Astrocyte of the spinal cord (primary cell): ENCODE measurements around the gene PTPDC1.
"Not testable (repeated sequence)": the region's sequence is repeated elsewhere in the genome, so short reads cannot be mapped to it uniquely, and the experiment has no call there.

ENCODE experiments used
- DNase-seq: peaks from one replicate; pipeline ENCODE4 v3.0.0; 2011; ENCODE audit warnings: low read depth, low spot score
- H3K4me3 ChIP-seq: 2 replicates; pipeline ENCODE4 v1.5.1; 2011; ENCODE audit warnings: low read depth, mild to moderate bottlenecking, low read length, moderate library complexity
- in situ Hi-C: cut with HindIII; loops from 2 replicates; pipeline ENCODE4 v1.10.0; 2017; ENCODE audit warnings: low sequenced_read_pairs
- TF ChIP-seq, protein P1 (sequence below): IDR thresholded peaks from 2 replicates; pipeline ENCODE4 v1.5.1; 2012; ENCODE audit warnings: low read depth, mild to moderate bottlenecking, low read length, inconsistent platforms

The PTPDC1 gene

DNA sequence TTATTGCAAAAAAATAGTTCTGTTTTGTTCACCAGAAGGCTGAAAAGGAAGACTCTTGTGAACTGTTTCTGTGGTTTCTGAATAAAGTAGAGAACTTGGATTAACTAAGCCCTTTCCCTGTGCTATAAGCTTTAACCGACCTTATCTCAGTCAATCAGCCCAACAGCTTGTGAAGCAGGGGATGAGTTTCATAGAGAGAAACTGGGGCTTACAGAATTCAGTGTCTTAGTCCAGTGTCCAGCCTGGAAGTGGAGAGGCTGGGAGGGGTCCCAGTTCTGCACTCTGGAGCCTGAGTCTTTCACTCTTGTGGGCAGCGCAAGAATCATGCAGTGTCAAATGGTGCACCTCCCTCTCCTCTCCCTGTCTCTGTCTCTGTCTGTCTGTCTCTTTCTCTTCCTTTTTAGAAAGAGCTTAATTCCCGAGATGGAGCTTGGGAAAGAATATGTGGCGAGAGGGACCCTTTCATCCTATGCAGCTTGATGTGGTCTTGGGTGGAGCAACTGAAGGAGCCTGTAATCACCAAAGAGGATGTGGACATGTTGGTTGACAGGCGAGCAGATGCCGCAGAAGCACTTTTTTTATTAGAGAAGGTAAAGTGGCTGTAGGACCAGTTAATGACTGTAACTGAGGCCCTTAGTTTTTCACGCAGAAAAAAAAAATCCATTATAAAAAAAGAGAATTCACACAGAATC, 17.0 kb downstream of the PTPDC1 start:
- TF ChIP-seq, protein P1, sequence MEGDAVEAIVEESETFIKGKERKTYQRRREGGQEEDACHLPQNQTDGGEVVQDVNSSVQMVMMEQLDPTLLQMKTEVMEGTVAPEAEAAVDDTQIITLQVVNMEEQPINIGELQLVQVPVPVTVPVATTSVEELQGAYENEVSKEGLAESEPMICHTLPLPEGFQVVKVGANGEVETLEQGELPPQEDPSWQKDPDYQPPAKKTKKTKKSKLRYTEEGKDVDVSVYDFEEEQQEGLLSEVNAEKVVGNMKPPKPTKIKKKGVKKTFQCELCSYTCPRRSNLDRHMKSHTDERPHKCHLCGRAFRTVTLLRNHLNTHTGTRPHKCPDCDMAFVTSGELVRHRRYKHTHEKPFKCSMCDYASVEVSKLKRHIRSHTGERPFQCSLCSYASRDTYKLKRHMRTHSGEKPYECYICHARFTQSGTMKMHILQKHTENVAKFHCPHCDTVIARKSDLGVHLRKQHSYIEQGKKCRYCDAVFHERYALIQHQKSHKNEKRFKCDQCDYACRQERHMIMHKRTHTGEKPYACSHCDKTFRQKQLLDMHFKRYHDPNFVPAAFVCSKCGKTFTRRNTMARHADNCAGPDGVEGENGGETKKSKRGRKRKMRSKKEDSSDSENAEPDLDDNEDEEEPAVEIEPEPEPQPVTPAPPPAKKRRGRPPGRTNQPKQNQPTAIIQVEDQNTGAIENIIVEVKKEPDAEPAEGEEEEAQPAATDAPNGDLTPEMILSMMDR = no peak
- no peak for DNase-seq
- no peak overlapping the region for H3K4me3 ChIP-seq
- in situ Hi-C loops = no loop called here

DNA sequence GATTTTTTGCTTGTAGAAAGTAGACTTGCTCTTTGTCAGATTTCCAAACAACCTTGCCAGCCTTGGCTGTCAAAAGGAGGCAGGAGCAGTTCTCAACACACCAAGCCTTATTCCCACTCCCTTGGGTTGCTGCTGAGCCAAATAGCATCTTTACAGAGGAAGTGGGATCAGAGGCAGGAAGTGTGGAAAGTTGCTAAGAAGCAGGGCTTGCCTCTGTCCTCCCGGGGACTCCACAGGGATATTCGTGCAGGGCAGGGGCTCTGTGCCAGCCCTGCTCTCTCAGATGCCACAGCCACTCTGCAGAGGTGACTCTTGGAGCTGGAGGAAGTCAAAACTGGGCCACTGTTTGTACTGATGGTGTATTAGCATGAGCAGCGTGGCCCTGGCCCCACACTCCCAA, 24.3 kb downstream of the PTPDC1 start:
- H3K4me3 ChIP-seq = no peak overlapping the region
- in situ Hi-C loops = no loop called here
- TF ChIP-seq, protein P1 = no peak
- peak; percentile 11 for DNase-seq

DNA sequence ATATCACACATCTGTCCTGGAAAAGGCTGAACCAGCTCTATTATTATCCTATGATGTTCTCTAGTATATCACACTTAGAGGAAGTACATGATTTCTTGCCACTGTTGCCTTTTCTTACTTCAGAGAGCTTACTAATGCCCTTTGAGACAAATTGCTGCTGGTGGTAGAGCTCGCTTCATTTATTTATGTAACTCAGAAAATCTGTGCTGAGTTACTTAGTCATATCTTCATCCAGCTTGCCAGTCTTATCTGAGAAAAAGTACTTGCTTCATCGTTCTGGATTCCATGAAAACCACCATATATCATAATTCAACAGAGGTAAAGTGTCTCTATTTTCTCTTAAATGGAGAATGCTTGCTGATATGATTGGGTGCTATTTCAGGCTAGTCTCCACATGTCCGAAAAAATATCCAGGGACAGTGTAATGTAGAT, 26.6 kb downstream of the PTPDC1 start:
- H3K4me3 ChIP-seq = no peak overlapping the region
- DNase-seq = peak; percentile 77
- TF ChIP-seq, protein P1 = no peak
- in situ Hi-C loops = no loop called here

DNA sequence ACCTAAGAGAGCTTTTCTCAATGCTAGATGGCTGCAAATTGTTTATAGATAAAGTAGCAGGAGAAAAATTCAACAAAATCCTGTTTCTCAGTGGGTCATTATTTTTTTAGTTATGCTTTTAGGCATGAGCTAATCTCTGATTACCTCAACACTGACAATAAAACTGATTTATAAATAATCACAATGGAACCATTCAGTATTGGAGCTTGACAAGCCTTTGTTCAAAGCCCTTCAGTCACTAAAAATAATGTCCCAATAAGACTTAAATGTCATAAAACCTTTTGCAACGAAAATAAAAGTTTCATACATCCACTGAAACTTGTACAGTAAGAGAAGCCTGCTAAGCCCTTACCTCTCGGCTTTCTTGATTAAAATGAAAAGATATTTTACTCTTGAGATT, 27.2 kb downstream of the PTPDC1 start:
- TF ChIP-seq, protein P1 = no peak
- in situ Hi-C loops = no loop called here
- no peak for DNase-seq
- H3K4me3 ChIP-seq = no peak overlapping the region

DNA sequence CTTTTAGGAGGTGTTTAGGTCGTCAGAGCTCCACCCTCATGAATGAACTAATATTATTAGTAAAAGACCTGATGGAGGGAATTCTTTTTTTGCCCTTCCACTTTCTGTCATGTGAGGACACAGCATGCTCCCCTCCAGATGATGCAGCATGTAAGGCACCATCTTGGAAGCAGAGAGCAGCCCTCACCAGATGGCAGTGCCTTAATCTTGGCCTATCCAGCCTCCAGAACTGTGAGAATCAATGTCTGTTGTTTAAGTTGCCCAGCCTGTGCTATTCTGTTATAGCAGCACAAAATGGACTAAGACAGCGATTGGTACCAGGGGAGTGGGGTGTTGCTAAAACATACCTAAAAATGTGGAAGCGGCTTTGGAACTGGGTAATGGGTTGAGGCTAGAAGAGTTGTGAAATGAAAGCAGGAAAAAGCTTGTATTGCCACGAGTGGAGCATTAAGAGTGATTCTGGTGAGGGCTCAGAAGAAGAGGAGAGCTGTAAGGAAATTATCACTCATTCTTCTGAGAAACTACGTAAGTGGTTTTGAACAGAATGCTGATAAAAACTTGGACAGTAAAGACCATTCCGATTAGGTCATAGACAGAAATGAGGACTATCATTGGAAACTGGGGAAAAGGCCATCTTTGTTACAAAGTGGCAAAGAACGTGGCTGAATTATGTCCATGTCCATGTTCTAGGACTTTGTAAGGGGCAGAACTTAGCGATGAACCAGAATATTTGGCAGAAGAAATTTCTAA, 28.6 kb downstream of the PTPDC1 start:
- TF ChIP-seq, protein P1 = no peak
- in situ Hi-C loops = no loop called here
- no peak for DNase-seq
- H3K4me3 ChIP-seq = no peak overlapping the region

DNA sequence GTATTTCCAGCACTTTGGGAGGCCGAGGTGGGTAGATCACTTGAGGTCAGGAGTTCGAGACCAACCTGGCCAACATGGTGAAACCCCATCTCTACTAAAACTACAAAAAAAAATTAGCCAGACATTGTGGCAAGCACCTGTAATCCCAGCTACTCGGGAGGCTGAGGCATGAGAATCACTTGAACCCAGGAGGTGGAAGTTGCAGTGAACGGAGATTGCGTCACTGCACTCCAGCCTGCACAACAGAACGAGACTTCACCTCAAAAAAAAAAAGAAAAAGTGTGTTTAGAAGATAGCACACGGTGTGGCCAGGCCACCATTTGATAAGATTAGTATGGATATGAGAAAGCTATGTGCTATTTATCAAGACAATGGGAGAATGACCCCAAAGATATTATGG, 35.8 kb downstream of the PTPDC1 start:
- in situ Hi-C loops, H3K4me3 ChIP-seq, DNase-seq: not testable (repeated sequence)

DNA sequence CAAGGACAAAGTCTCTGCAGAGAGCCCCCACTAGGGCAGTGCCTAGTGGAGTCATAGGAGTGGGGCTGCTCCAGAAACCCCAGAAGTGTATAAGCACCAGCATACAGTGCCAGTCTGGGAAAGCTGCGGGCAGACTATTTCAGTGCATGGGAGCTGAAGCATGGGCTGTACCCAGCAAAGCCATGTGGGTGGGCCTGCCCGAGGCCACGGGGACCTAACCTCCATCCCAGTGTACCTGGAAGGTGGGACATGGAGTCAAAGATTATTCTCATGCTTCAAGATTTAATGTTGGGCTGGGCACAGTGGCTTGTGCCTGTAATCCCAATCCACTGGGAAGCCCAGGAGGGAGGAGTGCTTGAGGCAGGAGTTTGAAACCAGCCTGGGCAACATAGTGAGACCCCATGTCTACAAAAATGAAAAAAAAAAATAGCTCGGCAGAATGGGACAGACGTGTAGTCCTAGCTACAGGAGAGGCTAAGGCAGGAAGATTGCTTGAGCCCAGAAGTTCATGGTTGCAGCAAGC, 36.7 kb downstream of the PTPDC1 start:
- DNase-seq = no peak
- TF ChIP-seq, protein P1 = no peak
- no peak overlapping the region for H3K4me3 ChIP-seq
- in situ Hi-C loops = no loop called here
